EH (cell line): ENCODE measurements around the gene ATOSB.

Source experiments
- DNase-seq: peaks from one replicate; pipeline ENCODE4 v3.0.0-alpha.2; 2015; ENCODE audit warnings: low read depth

ATOSB gene

DNA sequence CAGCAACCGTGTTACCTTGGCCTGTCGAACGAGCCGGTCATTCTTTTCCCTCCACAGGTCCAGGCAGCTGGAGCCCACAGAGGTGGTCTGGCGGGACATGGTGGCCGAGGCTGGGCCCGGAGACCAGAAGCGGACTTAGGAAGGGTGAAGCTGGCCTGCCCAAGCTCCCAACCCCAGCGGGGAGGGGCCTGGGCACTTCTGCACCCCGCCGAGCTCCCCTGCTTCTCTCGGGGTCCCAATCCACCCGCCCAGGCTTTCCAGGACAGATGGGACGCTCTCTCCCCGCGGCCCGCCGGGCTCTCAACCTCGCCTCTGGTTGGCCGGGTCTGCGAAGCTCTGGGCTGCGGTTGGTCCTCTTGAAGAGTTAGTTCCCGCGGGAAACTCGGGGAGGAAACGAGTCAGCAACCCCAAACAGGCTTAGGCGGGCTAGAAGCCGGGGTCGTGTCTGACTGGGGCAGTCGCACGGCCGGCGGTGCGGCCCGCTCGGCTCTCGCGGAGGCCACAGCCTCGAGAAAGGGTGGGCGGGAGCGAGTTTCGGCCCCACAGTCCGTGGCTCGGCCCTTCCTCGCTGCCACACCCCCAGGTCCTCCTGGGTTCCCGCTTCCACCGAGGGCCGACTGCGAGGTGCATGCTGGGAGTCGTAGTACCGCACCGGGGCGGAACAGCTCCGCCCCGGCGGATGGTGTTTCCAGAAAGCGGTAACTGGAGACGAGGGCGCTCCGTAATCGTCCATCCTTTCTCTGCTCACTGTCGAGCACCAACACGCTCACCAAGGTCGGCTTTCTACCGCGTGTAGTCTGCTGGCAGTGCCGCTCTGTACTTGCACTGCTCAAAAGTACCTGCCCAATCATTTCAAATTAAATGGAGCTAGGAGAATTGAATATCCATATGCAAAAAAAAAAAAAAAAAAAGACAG is 36.0 kb downstream of the ATOSB start, which contains the start of gene FANCG:
Gene FANCG (minus strand): TSS at position 517 of the 916 bp plus-strand sequence. CDS start 418 bp downstream, at position 99.
- peak; percentile 93 for DNase-seq

DNA sequence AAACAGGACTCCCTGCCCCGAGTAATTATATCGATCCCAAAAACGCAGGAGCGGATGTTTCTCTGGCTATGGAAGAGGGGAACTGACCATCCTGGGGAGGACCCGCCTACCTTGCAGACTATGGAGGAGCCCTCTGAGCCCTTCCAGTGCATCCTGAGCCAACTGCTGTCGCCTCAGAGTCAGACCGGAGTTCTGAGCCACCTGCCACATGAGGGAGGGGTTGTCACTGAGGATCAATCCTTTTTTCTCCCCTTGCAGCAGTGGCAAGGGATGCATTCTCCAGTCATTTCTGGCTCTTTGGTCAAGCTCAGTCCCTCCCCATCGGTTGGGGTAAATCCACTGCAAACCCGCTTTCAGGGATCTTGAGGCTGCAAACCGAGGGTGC is 36.6 kb downstream of the ATOSB start:
- DNase-seq = no peak

DNA sequence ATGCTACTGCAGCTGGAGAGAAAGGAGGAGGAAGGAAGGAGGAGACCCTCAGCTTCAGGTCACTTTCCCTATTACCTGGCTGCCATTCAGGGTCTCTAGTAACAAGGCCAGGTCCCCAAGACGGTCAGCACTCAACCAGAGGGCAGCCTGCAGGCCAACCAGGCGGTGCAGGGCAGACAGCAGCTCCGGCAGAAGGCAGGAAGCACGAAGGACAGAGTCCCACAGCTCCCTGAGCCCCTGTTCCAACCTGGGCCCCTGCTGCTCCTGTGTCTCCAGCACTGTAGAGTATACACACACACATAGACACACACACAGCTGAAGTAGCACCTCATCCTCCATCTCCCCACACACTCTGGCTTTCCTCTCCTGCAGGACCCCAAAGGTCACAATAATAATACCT is 37.6 kb downstream of the ATOSB start:
- no peak for DNase-seq

DNA sequence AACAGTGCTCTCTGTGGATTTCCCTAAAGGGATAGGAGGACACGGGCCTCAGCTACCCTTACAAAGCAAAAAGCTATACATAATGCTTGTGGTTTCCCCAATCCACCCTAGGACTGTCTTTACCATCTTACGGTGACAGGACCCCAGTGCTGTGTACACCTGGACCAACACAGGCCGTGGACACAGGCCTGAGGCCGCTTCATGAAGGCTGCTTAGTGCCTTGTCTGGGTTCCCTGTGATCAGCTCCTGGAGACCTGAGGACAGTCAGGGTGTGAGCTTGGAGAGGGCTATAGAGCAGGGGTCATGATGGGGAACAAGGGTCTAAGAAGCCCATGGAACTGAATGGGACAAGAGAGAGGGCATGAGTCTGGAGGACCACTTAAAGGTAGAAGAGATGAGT is 38.8 kb downstream of the ATOSB start:
- DNase-seq = no peak

DNA sequence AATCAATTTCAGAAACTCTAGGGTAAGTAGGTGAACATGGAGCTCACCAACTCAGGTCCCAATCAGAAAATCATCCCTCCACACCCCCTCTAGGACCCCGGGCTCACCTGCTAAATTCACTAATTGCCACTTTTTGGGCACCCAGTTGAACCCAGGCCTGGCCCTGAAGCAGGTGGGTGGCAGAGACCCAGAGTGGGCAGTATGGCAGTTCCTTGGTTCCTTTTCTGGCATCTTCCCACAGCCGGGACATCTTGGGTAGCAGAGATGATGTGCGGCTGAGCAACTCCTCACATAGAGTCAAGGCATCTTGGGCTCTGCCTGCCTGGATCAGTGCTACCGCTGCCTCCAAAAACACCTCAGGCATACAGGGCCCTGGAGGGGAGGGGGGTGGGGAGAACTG is 40.3 kb downstream of the ATOSB start:
- no peak for DNase-seq

DNA sequence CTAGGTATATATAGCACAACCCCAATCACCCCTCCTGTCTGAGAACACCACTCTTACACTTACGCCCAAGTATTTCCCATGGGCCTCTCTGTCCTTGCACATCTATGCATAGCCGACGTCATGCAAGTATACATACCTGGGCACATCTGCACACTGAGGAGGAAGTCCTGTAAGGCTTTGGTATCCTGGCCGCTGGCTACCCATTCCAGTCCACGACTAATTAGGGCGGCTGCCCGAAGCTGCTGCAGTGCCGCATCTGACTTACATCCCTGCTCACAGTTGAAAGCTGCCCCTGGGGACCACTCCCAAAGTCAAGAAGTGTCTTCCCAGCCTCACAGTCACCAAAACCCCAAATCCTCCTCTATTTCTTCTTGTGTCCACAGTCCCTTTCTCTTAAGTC is 40.9 kb downstream of the ATOSB start:
- no peak for DNase-seq

DNA sequence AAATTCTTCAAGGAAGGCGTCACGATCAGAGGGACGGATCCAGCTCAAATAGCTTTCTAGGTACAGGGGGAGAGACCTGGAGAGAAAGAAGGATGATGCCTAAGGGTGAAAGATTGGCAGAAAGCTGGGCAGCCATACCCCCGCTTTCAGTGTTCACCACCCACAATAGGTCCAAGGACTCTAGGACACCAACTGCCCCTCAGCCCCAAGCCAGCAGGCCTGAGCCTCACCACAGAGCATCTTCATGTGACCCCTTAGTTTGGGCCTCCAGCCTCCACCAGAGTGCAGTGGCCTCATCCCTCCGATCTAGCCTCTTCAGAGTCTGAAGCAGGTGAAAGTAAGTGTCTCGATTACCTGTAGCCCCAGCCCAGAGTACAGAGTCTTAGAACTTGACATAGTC is 41.5 kb downstream of the ATOSB start:
- no peak for DNase-seq

DNA sequence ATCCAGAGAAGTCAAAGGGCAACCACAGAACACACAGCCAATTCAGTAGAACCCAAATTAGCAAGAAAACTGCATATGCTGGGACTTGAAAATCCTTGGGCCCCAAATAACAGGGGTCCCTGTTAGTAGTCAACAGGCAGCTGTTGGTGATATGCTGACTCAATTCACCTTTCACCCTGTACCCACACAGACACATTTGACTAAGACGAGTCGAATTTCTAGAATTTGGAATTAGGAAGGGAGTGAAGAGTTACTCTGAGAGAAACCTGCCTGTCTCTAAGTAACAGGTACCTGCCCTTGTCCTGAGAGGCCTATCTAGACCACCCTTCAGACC is 42.4 kb downstream of the ATOSB start:
- DNase-seq = no peak

DNA sequence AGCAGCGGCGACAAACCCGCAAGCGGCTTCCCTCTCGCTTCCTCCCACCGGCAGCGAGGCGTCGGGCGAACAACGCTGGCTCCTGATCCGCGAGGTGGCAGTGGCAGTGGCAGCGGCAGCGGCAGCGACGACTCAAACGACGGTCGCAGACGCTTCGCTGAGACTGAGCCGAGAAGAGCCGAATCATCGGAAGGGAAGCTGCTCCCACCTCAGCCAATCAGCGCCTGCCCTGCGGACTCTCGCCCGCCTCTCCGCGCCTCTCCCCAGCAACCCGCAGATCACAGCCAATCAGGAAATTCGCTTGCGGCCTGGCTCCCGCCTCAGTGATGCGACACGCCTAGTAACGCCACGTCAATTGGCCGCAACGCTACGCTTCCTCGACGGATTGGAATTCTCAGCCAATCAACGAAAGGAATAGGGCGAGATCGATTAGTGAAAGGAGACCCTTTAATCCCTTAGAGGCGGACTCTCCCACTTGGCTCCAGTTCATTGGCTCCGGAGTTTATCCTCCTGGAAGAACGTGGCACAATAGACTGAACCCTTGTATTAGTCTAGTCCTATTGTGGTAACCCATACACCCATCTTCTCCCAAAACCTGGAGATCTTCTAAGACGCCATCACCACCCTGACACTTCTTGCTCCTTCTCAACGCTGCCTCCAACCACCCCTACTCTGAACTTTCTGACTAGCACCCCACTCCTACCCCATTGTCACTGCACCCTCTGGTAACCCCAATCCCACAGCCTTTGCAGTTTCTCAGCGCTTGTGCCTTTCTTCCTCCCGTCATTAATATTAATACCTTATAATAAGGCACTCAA is 43.0 kb downstream of the ATOSB start, which contains the start of gene VCP:
Gene VCP (minus strand): TSS at position 165 of the 818 bp plus-strand sequence. CDS start 272 bp downstream, outside the sequence.
- peak; percentile 100 for DNase-seq

DNA sequence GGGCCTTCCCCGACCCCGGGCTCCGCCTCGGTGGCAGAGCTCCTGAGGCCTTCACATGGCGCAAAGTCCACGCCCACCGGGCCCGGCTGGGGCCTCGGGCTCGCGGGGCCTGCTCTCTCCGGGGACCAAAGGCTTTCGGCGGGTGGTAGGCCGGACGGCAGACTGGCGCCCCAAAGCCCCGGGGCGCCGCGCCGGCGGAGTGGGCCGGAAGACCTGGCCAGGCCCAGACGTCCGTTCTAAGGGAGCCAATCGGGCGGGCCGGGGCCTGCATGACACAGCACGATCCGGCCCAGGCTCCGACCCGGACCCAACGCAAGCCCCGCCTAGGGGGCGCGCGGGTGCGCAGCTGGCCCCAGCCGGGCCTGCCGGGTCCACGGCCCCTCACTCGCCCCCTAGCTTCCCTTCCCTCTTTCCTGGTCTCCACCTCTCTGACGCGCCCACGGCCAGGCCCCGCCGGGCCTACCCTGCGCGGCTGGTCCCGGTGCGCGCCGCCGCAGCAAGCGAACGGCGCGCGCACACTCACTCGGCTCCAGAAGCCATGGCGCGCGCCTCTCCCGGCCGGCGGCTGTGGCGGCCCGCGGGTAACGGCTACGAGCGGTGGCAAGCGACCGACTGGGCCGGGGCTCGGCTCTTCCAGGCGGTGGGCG is 43.7 kb downstream of the ATOSB start:
- DNase-seq = peak; percentile 87

DNA sequence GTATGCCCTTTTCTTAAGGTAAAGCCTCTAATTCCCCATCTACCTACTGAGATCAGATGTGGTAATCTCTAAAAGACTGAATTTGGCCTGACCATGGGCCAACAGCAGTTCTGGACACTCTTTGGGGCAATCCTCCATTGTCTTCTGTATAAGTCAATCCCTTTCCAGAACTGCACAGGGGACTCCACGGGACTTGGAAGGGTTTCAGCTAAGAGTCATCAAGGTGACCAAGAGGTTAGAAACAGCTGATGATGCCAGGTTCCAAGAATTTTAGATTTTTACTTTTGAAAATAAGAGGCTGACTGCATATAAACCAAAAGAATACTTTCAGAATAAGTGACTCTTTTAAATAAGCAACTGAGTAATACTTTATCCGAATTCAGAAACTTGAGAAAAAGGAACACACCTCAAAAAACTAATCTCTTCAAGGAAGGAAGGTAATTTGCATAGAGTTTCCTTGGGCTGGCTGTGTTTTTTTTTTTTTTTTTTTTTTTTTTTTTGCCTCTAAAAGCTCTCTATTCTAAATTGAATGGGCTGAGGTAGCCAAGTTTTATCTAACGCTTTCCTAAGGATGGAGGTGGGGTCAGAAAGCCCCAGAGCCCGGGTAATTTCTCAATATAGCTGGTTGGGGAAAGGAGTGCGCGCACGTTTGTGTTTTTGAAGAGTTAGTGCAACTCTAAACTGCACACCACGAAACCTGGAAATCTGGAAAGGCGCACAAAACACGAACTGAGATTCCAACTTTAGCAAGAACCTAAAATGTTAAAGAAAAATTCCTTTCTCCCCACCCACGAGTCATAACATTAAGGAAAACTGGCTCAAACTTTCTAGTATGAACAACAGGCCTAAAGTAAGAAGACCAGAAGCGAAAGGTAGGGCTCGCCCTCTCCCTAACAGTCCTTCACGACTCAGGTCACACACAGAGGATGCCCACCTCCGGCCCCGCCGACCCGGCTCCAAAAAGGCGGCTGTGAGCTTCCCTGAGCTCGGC is 44.5 kb downstream of the ATOSB start:
- DNase-seq = peak; percentile 36

DNA sequence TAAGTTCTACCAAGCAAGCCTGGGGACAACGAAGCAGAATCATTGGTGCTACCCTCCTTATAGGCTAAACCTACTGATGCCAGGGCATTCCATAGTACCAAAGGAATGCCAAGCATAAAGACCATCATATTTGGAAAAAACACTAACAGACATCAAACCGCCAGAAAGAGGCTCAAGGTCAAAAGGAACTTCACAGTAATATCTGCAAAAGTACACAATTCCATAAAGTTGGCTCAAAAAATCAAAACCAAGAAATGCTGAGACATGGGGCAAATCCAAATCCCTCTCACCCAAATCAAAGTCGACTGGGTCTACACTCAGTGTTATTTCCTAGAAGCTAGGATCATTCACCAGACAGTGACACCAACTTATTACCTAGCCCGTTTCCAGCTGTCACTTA is 46.6 kb downstream of the ATOSB start:
- no peak for DNase-seq

DNA sequence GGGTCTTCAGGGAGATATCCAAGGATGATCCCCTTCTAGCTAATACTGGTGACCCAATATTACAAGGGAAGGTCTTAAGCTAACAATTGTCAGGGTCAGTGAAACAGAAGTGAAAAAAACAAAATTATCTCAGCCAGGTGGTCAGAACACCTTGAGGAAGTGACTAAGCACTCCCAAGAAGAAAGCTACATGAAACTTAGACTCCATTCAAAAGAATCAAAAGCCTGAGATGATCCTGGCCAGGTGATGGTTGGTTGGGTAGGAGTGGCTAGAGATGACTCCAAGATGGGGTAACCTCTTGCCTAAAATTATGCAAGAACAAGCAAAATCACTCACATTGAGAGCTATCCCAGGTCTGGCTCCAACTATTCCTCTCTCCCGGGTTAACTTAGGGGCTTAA is 48.6 kb downstream of the ATOSB start:
- no peak for DNase-seq

DNA sequence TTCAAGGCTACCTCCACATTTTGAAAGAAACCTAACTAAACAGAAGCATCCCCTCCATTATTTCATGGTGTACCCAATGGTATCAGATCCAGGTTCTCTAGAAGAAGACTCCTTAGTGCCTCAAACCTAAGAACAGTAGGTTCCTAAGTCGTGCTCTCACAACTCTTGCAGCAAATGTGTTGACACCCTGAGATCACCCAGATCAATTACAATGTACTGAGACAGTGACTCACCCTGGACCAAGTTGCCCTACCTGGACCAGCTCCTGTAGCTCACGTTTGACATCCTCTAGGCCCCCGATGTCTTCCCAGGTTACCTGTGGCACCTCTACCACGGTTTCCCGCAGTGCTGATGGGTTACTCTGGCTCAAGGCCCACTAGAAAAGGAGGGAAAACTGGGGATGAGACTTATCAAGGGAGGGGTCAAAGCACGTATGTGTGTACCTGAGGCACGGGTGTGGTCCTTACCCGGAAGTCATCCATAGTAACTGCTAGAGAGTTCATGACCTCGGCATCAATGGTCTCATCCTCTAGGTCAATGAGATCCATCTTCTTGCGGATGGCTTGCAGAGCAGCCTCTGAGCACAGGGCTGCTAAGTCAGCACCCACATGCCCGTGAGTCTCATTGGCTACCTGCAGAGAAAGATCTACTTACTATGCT is 55.0 kb downstream of the ATOSB start:
- no peak for DNase-seq

DNA sequence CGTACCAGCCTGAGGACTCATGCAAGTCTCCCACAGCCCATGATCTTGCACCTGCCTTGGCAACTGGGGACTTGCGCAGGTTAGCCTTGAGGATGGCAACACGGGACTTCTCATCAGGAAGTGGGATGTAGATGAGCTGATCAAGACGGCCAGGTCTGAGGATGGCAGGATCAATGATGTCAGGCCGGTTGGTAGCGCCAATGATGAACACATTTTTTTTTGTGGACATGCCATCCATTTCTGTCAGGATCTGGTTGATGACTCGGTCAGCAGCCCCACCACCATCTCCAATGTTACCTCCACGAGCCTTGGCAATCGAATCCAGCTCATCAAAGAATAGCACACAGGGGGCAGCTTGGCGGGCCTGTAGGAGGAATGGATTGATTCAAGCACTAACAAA is 56.2 kb downstream of the ATOSB start:
- no peak for DNase-seq

DNA sequence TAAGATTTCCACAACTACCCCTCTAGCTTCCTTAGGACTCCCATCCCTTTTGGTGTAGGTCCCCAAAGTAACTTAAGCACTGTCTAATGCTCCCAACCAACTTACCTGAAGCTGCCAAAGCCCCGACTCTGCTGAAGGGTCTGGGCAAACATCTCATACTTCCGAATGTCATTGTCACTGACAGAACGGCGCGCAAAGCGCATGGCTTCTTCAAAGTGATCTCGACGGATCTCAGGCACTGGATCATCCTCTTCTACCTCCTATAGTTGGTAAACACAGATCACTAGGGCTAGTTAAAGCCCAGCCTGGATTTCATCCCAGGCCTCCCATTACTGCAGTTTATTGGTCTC is 58.4 kb downstream of the ATOSB start:
- DNase-seq = no peak

DNA sequence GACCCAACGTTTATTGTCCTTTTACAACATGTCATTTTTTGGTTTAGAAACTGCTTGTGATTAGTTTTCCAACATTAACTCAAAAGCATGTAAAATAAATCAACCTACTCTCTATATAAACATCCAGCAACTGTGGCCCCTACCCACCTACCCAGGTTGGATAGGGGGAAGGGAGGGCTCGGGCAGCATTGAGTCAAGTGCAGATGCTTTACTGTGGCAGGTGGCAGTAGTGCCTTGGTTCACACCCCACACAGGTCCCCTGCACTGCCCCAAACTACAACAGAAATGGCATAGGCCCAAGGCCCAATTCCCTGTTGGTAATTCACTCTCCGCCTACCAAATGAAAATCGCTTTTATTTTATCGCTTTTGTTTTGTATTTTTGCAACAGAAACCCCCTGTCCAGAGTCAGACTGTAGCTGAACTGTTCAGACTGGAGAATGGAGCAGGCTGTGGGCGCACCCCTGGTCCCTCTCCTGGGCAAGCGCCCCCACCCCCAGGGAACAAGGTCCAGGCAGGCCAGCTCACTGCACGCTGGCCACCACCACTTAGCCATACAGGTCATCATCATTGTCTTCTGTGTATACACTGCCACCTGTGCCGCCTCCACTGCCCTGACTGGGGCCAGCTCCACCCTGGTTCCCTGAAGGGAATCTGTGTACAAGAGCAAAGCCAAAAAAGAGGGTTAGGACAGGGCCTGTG is 58.9 kb downstream of the ATOSB start:
- no peak for DNase-seq

DNA sequence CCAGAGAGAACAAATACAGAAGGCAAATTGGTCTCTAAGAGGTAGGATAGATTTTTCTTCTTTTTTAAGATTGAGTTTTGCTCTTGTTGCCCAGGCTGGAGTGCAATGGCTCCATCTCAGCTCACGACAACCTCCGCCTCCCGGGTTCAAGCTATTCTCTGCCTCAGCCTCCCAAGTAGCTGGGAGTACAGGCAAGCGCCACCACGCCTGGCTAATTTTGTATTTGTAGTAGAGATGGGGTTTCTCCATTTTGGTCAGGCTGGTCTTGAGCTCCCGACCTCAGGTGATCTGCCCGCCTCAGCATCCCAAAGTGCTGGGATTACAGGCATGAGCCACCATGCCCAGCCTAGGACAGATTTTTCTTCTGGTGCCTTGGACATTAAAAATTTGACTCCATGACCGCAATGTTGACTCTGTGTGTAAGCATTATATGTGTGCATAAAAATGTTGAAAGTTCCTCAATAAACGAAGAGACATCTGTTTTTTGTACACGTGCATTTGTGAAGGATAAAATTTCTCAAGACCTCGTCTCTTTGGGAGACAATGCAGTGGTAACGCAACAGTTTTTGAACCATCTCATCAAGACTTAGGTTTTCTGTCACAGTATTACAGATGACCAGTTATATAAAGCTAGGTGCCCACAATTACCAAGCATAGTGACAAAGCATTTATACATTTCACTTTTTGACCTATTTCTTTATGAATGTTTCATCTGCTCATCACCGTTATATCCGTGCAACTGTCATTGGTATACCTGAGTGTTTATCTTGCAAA is 60.6 kb downstream of the ATOSB start:
- DNase-seq = no peak

DNA sequence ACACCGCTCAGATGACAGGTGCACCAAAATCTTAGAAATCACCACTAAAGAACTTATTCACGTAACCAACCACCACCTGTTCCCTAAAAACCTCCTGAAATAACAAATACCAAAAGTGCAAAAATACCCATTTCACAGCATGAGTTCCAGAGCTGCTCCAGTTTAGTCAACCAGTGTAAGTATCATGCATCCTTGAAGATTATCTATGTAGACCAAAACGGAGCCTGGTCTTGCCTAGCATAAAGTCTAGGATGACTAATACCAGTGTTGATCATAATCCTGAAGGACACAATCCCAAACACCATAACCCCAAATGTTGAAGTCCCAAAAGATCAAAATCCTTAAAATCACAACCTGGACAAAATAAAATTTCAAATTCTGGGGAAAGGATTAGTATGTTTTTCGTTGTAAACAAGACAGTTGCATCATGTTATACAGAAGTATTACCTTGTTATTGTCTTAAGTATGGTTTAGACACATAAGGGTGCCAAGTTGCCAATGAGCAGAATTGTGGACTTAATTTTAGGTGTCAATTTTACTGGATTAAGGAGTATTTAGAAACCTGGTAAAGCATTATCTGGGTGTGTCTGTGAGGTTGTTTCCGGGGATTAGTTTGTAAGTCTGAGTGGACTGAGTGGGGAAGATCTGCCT is 61.4 kb downstream of the ATOSB start:
- no peak for DNase-seq
